CD4-positive, alpha-beta T cell treated with Interleukin-1 beta for 1 hour (primary cell): ENCODE measurements around the gene LCE3A.
"Not testable (repeated sequence)": the region's sequence is repeated elsewhere in the genome, so short reads cannot be mapped to it uniquely, and the experiment has no call there.

Experiments used
- DNase-seq, 2 donors: peaks; one replicate each; pipeline ENCODE4 v3.0.0-alpha.2; 2020 to 2022

LCE3A gene

GRCh38 chr1:152622803-152623202 is at the start of gene LCE3A:
LCE3A (minus strand) TSS chr1:152623103; CDS start chr1:152623103, 0 bp downstream.
- DNase-seq = no peak

- DNase-seq = no peak
Observed at GRCh38 chr1:152667648-152668047, 44.7 kb upstream of the LCE3A start.

DNA sequence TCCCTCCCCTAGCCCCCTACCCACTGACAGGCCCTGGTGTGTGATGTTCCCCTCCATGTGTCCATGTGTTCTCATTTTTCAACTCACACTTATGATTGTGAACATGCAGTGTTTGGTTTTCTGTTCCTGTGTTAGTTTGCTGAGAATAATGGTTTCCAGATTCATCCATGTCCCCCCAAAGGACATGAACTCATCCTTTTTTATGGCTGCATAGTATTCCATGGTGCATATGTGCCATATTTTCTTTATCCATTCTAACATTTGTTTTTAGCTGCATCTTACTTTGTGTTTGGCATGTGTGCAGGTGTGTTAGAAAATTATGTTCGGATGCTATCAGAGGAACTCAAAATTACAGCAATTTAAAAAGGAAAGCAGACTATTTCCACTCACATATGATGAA is 43.3 kb upstream of the LCE3A start:
- not testable (repeated sequence) for DNase-seq

DNA sequence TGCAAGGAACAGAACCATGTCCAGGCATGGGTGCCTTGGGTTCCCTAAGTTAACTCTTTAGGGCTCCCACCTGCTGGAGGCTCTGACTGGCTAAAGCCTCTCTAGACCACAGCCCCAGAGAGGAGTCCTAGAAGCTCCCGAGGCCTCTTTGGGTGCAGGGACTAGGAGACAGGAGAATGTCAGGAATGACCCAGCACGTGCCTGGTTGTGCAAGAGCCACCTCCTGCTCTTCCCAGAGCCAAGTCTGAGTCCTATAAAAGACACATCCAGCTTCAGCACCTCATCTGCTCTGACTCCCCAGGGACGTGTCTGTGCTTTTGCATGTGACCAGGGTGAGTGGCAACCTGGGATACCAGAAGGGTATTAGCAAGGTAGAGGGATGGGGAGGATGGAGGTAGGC is 40.2 kb upstream of the LCE3A start, which contains the start of gene LCE2D:
TSS of gene LCE2D (plus strand) at position 283 of the 400 bp plus-strand sequence. CDS start 726 bp downstream, outside the sequence.
- no peak for DNase-seq

- DNase-seq = no peak
Observed at GRCh38 chr1:152658649-152659048, 35.7 kb upstream of the LCE3A start.

DNA sequence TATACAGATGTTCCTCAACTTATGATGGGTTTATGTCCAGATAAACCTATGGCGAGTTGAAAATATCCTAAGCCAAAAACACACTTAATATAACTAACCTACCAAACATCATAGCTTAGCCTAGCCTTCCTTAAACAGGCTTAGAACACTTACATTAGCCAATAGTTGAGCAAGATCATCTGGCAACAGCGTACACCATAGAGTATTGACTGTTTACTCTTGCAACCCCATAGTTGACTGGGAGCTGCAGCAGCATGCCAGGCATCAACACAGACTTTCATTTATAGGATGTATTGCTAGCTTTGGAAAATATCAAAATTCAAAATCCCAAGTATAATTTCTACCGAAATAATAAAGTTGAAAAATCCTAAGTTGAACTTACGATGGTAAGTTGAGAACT is 34.8 kb upstream of the LCE3A start:
- DNase-seq = no peak

DNA sequence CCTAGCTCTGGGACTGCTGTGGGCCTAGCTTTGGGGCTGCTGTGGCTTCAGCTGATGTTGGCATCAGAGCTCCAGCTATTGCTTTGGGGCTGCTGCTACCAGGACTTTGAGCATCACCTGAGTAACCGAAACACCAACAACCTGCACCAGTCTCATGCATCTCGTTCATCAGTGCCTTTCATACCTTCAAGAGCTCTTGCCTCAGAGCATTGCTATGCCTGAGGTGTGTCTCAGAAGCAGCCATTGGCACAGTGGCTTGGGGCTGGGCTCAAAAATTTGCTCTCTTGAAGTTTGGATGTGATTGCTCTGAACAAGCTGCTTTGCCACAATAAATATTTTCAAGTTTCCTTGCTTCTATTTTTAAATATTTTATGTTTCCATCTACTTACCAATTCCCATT is 33.6 kb upstream of the LCE3A start:
- no peak for DNase-seq

DNA sequence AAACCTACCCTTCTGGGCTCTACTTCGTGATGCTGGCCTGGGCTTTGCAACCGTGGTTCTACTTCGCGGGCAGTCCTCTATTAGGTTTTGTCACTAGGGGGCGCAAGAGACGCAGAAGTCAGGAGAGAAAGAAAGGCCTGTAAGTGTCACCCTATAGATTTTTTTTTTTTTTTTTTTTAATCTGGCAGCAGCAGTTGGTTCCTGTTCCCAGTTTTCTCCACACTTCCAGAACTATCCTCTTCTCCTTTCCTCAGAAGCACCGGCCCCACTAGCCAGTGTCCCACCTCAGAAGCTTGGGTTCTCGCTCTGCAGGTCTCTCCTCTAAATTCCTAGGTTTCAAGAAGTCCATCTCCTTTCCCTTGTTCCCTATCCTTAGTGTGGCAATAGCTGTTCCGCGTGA is 31.2 kb upstream of the LCE3A start:
- peak; percentile 17 to 46 for DNase-seq

DNA sequence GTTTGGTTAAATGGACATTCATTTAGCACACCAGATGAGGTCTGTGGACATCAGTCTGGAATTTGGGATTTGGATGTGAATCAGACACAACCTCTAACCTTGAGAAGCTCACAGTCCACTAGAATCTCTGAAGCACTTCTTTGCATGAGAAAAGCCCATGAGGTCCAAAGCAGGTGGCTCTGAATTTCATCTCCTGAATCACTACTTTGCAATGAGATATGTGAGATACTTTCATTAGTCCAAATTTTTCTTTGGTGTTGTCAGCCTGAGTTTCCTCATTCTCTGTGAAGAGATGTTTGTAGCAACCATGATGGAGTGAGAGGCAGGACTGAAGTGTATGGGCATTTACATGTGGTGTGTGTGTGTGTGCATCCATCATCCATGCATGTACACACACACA is 23.8 kb upstream of the LCE3A start:
- DNase-seq = no peak

DNA sequence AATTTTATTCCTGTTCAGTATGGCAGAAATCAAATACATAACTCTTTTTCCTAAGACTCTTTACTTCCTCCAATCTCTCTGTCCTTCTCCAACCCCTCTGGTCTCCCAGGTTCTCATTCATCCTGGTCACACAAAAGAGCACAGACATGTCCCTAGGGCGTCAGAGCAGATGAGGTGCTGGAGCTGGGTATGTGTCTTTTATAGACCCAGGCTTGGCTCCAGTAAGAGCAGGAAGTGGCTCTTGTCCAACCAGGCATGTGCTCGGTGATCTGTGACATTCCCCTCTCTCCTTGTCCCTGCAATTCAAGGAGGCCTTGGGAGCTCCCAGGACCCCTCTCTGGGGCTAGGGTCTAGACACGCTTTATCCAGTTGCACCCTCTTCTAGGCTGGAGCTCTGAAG is 22.2 kb upstream of the LCE3A start:
- no peak for DNase-seq

- DNase-seq = no peak
Observed at GRCh38 chr1:152643945-152644344, 21.0 kb upstream of the LCE3A start.

GRCh38 chr1:152640351-152640750 is 17.4 kb upstream of the LCE3A start:
- no peak for DNase-seq

DNA sequence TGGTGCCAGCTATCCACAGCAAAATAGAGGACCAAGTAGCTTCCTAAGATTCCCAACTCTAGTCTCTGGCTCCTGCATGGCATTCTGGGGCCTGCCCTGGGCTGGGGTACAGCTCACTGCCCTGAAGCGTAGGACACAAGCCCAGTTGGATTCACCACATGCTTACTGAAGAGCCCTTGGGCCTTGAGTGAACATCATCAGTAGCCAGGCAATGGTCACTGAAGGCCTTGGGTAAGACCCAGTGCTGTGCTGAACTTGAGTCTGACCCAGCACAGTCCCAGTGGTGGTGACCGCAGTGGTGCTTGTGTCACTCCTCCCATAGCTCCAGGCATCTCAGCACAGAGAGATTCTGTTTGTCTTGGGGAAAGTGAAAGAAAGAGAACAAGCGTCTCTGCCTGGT is 7.7 kb upstream of the LCE3A start:
- DNase-seq = no peak

DNA sequence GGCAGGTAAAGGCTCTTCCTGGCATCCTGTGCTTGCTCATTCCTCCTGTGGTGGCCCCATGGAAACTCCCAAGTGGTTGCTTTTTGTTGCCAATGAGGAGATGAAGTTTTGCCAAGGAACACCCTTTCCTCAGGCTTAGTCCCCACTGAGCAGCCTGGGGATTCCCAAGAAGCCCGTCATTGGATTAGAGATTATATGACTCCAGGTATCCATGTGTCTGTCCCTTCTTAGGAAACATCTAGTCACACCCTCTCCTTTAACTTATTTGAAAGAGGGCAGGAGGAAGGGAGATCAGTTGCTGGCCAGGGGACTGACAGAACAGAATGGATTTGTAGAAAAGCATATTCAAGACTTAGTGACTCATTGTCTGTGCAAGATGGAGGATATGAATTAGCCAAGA is 3.8 kb upstream of the LCE3A start:
- DNase-seq = no peak

GRCh38 chr1:152623203-152623844 is 421 bp upstream of the LCE3A start:
- no peak for DNase-seq

DNA sequence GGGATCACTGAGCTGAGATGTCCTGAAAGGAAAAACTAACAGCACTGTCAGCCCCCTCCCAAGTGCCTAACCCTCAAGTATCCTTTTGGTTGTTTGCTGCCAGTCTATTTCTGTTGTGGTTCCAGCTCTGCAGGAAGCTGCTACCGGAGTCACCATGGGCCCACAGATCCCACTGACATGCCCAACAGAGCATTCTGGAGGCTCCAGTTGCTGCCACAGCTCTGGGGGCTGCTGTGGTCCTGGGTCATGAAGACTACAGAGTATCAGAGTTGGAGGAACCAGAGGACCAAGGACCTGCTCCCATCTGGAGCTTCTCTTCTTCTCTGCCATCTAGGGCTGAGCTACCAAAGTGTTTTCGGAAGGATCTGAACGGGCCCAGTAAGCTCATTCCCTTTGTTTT is 910 bp downstream of the LCE3A start:
- no peak for DNase-seq

DNA sequence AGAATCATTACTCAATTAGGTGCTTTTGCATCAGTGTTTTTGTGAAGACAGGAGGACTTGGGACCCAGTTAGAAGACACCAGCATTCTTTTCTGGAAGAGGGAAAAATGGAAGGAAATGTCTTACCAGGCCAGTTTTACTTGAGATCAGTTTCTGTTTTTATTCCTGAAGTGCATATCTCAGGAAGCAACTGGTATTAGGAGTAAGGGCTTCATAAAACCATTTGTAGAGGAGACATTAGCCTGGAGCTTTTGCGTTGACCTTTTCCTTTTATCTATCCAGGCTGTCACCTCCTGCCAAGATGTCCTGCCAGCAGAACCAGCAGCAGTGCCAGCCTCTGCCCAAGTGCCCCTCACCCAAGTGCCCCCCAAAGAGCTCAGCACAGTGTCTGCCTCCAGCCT is 9.4 kb downstream of the LCE3A start, which contains the start of gene LCE3B:
TSS of gene LCE3B (plus strand) at position 301 of the 400 bp plus-strand sequence. CDS start at position 301, 0 bp downstream.
- DNase-seq = no peak

DNA sequence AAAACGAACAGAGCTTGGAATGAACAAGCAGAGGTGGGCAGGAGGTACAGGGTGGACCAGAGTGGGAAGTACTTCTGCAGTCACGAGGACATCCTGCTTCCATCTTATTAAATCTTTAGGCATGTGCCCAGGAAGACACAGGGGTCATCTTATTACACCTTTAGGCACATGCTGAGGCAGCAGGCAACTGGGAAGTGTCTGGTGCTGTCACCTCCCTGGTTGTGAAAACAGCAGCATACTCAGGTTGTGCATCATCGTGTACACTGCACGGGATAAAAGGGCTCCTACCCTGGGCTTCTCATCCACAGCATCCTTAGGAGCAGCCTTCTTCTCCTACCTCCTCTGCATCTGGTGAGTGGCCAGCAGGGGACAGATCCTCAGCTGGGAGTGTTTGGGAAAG is 23.0 kb downstream of the LCE3A start, which contains the start of gene LCE3C:
TSS of gene LCE3C (plus strand) at position 301 of the 400 bp plus-strand sequence. CDS start 498 bp downstream, outside the sequence.
- no peak for DNase-seq

DNA sequence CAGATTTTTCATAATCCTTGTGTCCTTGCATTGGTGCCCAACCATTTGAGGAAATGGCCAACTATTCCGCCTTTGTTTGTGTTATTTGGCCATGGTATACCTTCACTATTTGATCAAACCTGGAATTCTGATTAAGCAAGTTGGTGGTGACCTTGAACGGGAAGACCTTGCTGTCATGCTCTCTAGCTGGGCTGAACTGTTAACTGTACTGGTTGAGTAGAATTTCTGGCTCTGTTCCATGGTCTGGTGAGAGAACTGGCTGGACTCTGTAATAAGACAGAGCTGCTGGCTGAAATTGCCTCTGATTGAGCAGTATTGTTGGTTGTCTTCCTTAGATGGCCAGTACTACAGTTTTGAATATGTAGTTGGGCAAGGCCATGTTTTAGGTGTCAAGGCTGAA is 25.9 kb downstream of the LCE3A start:
- no peak for DNase-seq

GRCh38 chr1:152585586-152585985 is 37.3 kb downstream of the LCE3A start:
- DNase-seq = no peak

- no peak for DNase-seq
Observed at GRCh38 chr1:152582647-152583046, 40.3 kb downstream of the LCE3A start.

GRCh38 chr1:152580433-152580832 is 42.5 kb downstream of the LCE3A start, which contains the start of gene LCE3D:
LCE3D (minus strand) TSS chr1:152580516; CDS start chr1:152579936, 580 bp downstream.
- no peak for DNase-seq

- not testable (repeated sequence) for DNase-seq
Observed at GRCh38 chr1:152579526-152579925, 43.4 kb downstream of the LCE3A start.

DNA sequence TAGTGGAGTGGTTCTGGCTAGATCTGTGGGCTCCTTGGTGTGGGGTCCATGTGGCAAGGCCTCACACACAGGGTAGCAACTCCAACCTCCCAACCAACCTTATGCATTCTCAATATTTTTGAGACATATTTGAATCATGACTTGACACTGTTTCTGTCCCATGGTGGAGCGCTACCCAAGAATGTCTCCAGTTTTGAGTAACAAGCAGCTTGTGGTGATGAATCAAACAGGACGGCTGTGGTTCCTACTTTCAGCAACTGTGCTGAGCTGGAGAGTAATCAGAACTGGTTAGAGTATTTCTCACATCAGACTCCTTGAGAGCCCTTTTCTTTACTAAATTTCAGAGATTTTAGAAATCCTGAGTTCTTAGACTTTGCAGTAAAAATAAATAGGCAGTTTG is 45.7 kb downstream of the LCE3A start:
- no peak for DNase-seq
